GM10248 (cell line): ENCODE results near the gene SOX30.

Experiments
- CTCF ChIA-PET: fragments of 300-600 bp; sonication (Branson Sonifier 250); formaldehyde crosslinking; extraction: SDS; loops from one replicate; lab custom pipeline; 2021; ENCODE audit warnings: antibody characterized with exemption; lab: Yijun Ruan, JAX
- POLR2A ChIA-PET: fragments of 350-650 bp; sonication (Branson Sonifier 250); formaldehyde crosslinking; extraction: SDS; loops from one replicate; lab custom pipeline; 2020; ENCODE audit warnings: antibody characterized with exemption; lab: Yijun Ruan, JAX
- DNase-seq: peaks from one replicate; pipeline ENCODE4 v3.0.0; 2012; ENCODE audit errors: extremely low spot score
- TF ChIP-seq, protein P1 (sequence below): IDR thresholded peaks from 2 replicates; pipeline ENCODE4 v1.5.1; 2012; ENCODE audit warnings: mild to moderate bottlenecking, low read depth; ENCODE audit errors: extremely low read depth, missing control alignments, control extremely low read depth

SOX30 gene

DNA sequence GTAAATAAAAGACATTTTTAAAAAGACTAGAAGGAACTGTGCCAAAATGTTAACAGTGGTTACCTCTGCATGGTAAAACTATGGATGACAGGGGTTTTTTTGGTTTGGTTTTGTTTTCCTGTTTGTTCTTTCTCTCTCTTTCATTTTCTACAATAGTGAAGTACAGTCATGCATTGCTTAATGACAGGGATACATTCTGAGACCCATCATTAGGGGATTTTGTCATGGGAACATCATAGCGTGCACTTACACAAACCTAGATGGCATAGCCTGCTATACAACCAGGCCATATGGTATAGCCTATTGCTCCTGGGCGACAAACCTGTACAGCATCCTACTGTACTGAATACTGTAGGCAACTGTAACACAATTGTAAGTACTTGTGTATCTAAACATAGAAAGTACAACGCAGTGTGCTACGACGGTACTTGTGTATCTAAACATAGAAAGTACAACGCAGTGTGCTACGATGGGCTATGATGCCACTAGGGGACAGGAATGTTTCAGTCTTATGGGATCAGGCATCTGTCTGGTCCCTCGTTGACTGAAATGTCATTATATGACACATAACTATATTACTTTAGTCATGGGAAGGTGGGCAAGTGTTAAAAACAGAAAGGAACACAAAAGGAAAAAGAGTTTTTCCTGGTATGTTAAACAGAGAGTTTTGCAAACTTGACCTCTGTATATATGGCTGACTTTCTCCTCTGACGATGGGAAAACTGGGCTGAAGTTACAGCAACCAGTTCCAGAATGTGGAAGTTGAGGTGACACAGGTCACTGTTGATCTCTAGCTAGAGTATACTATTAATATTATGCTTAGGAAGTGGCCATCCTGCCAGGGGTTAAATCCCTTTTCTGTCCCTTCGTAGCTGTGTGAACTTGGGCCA lies 69.3 kb downstream of the SOX30 start:
- ChIA-PET POLR2A (no interaction called here), CTCF (interaction anchor here (1.5 to 6.1 kb wide), 3 partner anchors 12 to 34 kb away, joined by 3 to 42 read pairs (median 33); no protein-coding TSS in a partner anchor)
- DNase-seq = no peak
- TF ChIP-seq, protein P1, sequence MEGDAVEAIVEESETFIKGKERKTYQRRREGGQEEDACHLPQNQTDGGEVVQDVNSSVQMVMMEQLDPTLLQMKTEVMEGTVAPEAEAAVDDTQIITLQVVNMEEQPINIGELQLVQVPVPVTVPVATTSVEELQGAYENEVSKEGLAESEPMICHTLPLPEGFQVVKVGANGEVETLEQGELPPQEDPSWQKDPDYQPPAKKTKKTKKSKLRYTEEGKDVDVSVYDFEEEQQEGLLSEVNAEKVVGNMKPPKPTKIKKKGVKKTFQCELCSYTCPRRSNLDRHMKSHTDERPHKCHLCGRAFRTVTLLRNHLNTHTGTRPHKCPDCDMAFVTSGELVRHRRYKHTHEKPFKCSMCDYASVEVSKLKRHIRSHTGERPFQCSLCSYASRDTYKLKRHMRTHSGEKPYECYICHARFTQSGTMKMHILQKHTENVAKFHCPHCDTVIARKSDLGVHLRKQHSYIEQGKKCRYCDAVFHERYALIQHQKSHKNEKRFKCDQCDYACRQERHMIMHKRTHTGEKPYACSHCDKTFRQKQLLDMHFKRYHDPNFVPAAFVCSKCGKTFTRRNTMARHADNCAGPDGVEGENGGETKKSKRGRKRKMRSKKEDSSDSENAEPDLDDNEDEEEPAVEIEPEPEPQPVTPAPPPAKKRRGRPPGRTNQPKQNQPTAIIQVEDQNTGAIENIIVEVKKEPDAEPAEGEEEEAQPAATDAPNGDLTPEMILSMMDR = peak; percentile 12

DNA sequence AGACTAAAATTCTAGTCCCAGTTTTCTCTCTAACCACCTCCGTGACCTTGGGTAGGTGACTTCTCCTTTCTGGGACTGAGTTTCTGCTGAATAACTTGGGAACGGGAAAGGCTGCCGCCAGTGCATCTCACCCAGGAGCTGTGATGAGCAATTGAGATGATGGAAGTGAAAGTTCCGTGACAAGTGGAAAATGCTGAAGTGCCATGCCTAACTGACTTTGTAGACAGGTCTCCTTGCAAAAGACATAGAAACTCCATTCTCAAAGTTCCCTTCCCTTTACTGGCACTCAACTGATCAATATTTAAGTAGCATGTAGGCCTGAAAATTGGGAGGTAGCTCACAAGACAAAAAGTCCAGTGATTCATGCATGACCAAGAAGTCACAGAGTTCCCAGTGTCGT lies 70.3 kb downstream of the SOX30 start:
- DNase-seq = no peak
- POLR2A ChIA-PET = no interaction called here

DNA sequence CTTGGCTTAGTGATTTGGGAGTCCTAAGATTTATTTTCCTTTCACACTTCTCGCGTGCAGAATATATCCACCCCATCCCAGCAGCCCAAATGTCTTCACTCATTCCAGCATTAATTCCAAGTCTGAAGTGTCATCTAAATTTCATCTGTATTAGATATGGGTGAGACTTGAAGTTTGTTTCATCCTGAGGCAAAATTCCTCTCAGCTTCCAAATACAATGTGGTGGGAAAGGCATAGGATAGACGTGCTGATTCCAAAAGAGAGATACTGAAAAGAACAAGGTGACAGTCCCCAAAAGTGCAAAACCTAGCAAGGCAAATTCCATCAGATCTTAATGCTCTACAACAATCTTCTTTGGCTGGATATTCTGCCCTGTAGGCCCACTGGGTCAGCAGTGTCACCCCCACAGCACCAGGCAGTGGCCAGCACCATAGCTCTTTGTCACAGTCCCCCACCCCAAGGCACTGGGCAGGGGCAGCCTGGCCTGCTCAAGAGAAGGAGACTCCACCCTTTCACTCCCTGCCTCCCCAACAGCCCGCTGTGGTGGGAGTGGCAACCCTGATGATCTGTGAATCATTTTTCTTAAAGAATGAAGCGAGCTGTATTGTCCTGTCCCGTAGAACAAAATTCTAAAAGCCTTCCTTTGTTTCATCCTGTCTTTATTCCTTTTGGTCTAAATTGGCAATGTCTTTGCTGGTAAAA lies 74.0 kb downstream of the SOX30 start:
- CTCF ChIA-PET = interaction anchor here (0.9 to 6.1 kb wide), 7 partner anchors 8 to 165 kb away, joined by 4 to 33 read pairs (median 6); partner anchors contain the start of gene LSM11
- POLR2A ChIA-PET = no interaction called here
- TF ChIP-seq, protein P1 = no peak
- DNase-seq = no peak

More for the DNA sequence above, 70.3 kb downstream of the SOX30 start:
- TF ChIP-seq, protein P1 = no peak
- CTCF ChIA-PET = interaction anchor here (6.1 kb wide), 1 partner anchor 13 kb away, joined by 33 read pairs; no protein-coding TSS in a partner anchor

GRCh38 chr5:157576678-157577077 lies 75.6 kb downstream of the SOX30 start:
- DNase-seq = no peak
- TF ChIP-seq, protein P1 = no peak
- POLR2A ChIA-PET = no interaction called here
- CTCF ChIA-PET = interaction anchor here (1.1 to 6.1 kb wide), 6 partner anchors 9 to 185 kb away, joined by 3 to 33 read pairs (median 4); partner anchors contain the start of gene LSM11
